CD14-positive monocyte (primary cell): ENCODE data around the gene POU2AF1. TPM values are rescaled to one million over a fixed set of nuclear protein-coding genes. Genes with fewer than 3 reads are reported as not detected.

Experiments
- DNase-seq, 3 donors: peaks; one replicate each; pipeline ENCODE4 v3.0.0-alpha.2; 2011 to 2022
- H2AFZ ChIP-seq: 2 replicates; pipeline ENCODE4 v1.6.0; 2012; ENCODE audit warnings: mild to moderate bottlenecking, low read depth, low read length, inconsistent platforms; ENCODE audit not compliant: insufficient read depth, poor library complexity, severe bottlenecking
- H3K27ac ChIP-seq, 2 donors: 1 replicate in 1 of 2; 2 replicates in 1 of 2; pipeline ENCODE4 v1.5.1; 2012 to 2013; ENCODE audit warnings: low read length in 2 of 2, control low read depth in 1 of 2, inconsistent platforms in 1 of 2, low read depth in 1 of 2, mild to moderate bottlenecking in 1 of 2
- H3K27me3 ChIP-seq, 2 donors: one replicate each; pipeline versions ENCODE4 v1.6.0 to v1.6.1; 2011 to 2013; ENCODE audit warnings: low read length in 2 of 2; ENCODE audit not compliant: control insufficient read depth in 2 of 2, insufficient read depth in 2 of 2
- H3K36me3 ChIP-seq, 2 donors: replicated peaks in 1 of 2; 1 replicate in 1 of 2; 2 replicates in 1 of 2; pipeline versions ENCODE4 v1.5.1 to v1.6.1; 2012 to 2013; ENCODE audit warnings: low read length in 2 of 2, control low read depth in 1 of 2, inconsistent platforms in 1 of 2, mild to moderate bottlenecking in 1 of 2; ENCODE audit not compliant: insufficient read depth in 2 of 2, control insufficient read depth in 1 of 2
- H3K4me1 ChIP-seq, 2 donors: 1 replicate in 1 of 2; 2 replicates in 1 of 2; pipeline versions ENCODE4 v1.5.1 to v1.6.1; 2012 to 2013; ENCODE audit warnings: low read length in 2 of 2, control low read depth in 1 of 2, inconsistent platforms in 1 of 2, mild to moderate bottlenecking in 1 of 2, moderate library complexity in 1 of 2; ENCODE audit not compliant: insufficient read depth in 2 of 2, control insufficient read depth in 1 of 2
- H3K4me2 ChIP-seq: replicated peaks from 2 replicates; pipeline ENCODE3; 2012; ENCODE audit warnings: low read length, moderate library complexity, mild to moderate bottlenecking; ENCODE audit not compliant: poor library complexity, severe bottlenecking; ENCODE audit errors: extremely low read depth
- H3K4me3 ChIP-seq, 3 experiments: fragments of 200-600 bp in 1 of 3; sonication (generic) in 1 of 3; replicated peaks in 1 of 3; 1 replicate in 2 of 3; 2 replicates in 1 of 3; pipeline ENCODE4 v1.5.1; 2011 to 2013; ENCODE audit warnings: low read length in 3 of 3, mild to moderate bottlenecking in 3 of 3, control low read depth in 2 of 3, low read depth in 2 of 3, inconsistent platforms in 1 of 3, moderate library complexity in 1 of 3
- H3K79me2 ChIP-seq: 2 replicates; pipeline ENCODE4 v1.6.0; 2012; ENCODE audit warnings: mild to moderate bottlenecking, control low read depth, inconsistent platforms, low read length, moderate library complexity; ENCODE audit not compliant: insufficient read depth
- H3K9ac ChIP-seq: 2 replicates; pipeline ENCODE4 v1.6.0; 2017; ENCODE audit warnings: low read length, mild to moderate bottlenecking; ENCODE audit not compliant: insufficient read depth, poor library complexity, severe bottlenecking
- H3K9me3 ChIP-seq, 2 donors: replicated peaks in 1 of 2; 1 replicate in 1 of 2; 2 replicates in 1 of 2; pipeline versions ENCODE4 v1.5.1 to v1.6.1; 2012 to 2013; ENCODE audit warnings: low read length in 2 of 2, control low read depth in 1 of 2; ENCODE audit not compliant: control insufficient read depth in 1 of 2, insufficient read depth in 1 of 2
- H4K20me1 ChIP-seq: 2 replicates; pipeline ENCODE4 v1.6.0; 2012; ENCODE audit warnings: mild to moderate bottlenecking, low read length, control low read depth, moderate library complexity; ENCODE audit not compliant: insufficient read depth
- H3K27ac Mint-ChIP-seq, 7 donors: one replicate each; pipeline ENCODE4 v1.8.0; 2020; ENCODE audit warnings: mild to moderate bottlenecking in 7 of 7, mixed read lengths in 7 of 7, moderate library complexity in 6 of 7, inconsistent platforms in 2 of 7
- H3K27me3 Mint-ChIP-seq, 3 donors: one replicate each; pipeline ENCODE4 v1.8.0; 2021 to 2022; ENCODE audit warnings: low read depth in 3 of 3, mild to moderate bottlenecking in 3 of 3, mixed read lengths in 3 of 3, moderate library complexity in 3 of 3, inconsistent platforms in 1 of 3
- H3K36me3 Mint-ChIP-seq, 2 donors: one replicate each; pipeline ENCODE4 v1.8.0; 2020; ENCODE audit warnings: mixed read lengths in 2 of 2, inconsistent platforms in 1 of 2, mild to moderate bottlenecking in 1 of 2
- H3K4me1 Mint-ChIP-seq: one replicate; pipeline ENCODE4 v1.8.0; 2020; ENCODE audit warnings: mild to moderate bottlenecking, mixed read lengths
- H3K4me3 Mint-ChIP-seq, 2 donors: one replicate each; pipeline ENCODE4 v1.8.0; 2020; ENCODE audit warnings: mild to moderate bottlenecking in 2 of 2, mixed read lengths in 2 of 2, moderate library complexity in 1 of 2
- H3K9me3 Mint-ChIP-seq, 7 donors: one replicate each; pipeline ENCODE4 v1.8.0; 2020 to 2022; ENCODE audit warnings: mixed read lengths in 7 of 7, mild to moderate bottlenecking in 6 of 7, moderate library complexity in 6 of 7, inconsistent platforms in 2 of 7
- CTCF ChIP-seq: fragments of 200-600 bp; IDR thresholded peaks from one replicate; pipeline ENCODE4 v1.8.0; 2022; ENCODE audit warnings: antibody characterized with exemption, mild to moderate bottlenecking
- WGBS: methylation state at CpG from one replicate; pipeline ENCODE4 v1.1.5; 2013; ENCODE audit warnings: missing lambda C conversion rate; ENCODE audit not compliant: insufficient coverage; 5-methylcytosine and 5-hydroxymethylcytosine counted together
- intact Hi-C, 2 donors: fragments of 100-400 bp; cut with micrococcal nuclease; formaldehyde crosslinking; loops; one replicate each; pipeline versions ENCODE4 v1.15.0 to v1.15.1; 2023
- polyA plus RNA-seq, 3 donors: library from polyadenylated mRNA; depleted of rRNA in 1 of 3; unstranded in 2 of 3; stranded (reverse) in 1 of 3; fragments of 300-500 nt in 2 of 3; fragments of >200 nt in 1 of 3; fragmentation: Illumina TruSeq in 2 of 3; gene quantifications; 1 replicate in 2 of 3; 2 replicates in 1 of 3; pipeline ENCODE4 v1.2.3, GENCODE V29; 2012 to 2021

POU2AF1 gene
- polyA plus RNA-seq, 3 donors: 0.07 to 0.12 (median 0.09) TPM

DNA sequence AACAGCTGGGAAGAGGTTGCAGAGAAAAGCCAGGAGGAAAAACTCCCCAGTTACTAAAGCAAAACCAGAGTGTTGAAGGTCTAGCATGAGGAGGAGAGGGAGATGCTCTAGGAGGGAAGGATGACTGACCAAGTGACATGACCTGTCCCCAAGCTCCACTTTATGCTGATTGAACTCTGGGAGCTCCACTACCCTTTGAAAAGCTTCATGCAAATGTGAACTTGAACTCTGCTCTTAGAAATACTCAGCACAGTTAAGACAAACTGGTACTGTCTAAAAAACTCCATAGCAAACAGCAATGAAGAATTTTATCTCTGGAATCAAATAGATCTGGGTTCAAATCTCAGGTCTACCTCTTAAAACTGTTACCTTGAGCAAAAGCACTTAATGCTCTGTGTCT is 14.5 kb upstream of the POU2AF1 start:
- Mint-ChIP-seq H3K27me3 (peaks cover 0 to 3% (median 2%) of the 10 kb centered on the region in 3 donors), H3K27ac (no peak overlapping the region), H3K9me3 (peaks cover 0 to 3% (median 0%) of the 10 kb centered on the region in 7 donors), H3K4me1 (peaks cover 7% of the 10 kb centered on the region), H3K4me3 (no peak overlapping the region), H3K36me3 (no peaks in the 10 kb centered on the region)
- Histone ChIP-seq H3K4me3 (no peak overlapping the region), H3K4me1 (peaks cover 4 to 5% of the 10 kb centered on the region in 2 donors), H2AFZ (no peak overlapping the region), H3K27me3 (no peaks in the 10 kb centered on the region), H3K9ac (no peak overlapping the region), H3K4me2 (no peak overlapping the region), H3K27ac (no peak overlapping the region), H4K20me1 (no peaks in the 10 kb centered on the region), H3K9me3 (no peaks in the 10 kb centered on the region), H3K79me2 (no peaks in the 10 kb centered on the region), H3K36me3 (no peaks in the 10 kb centered on the region)
- intact Hi-C loops: no loop called here
- no peak for DNase-seq
- no peak for TF ChIP-seq CTCF

DNA sequence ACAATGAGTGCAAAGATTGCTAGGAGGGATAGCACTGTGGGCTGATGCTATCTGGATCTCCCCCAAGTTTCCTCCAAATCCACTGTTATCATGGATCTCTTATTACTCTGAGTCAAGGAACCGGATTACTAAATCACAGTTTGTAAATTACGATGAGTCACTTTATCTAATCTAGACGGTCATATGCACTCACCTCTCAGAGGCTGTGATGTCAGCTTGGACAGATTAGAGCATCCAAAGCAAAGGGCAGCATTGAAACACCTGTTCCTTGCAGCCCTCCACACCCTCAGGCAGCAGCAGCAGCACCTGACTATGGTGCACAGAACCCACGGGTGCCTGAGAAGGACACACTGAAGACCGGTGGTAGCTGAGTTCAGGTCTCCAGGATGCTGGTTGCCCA is 14.0 kb upstream of the POU2AF1 start:
- no peak overlapping the region for H3K4me2 ChIP-seq
- H3K4me1 Mint-ChIP-seq: peaks cover 11% of the 10 kb centered on the region

More for the DNA sequence above, 14.0 kb upstream of the POU2AF1 start:
- no peaks in the 10 kb centered on the region for H3K9me3 ChIP-seq
- no peaks in the 10 kb centered on the region for H3K79me2 ChIP-seq
- Mint-ChIP-seq H3K4me3 (no peak overlapping the region), H3K27me3 (peaks cover 0 to 3% (median 2%) of the 10 kb centered on the region in 3 donors), H3K27ac (no peak overlapping the region), H3K36me3 (no peaks in the 10 kb centered on the region), H3K9me3 (peaks cover 0 to 3% (median 0%) of the 10 kb centered on the region in 7 donors)
- no peak for DNase-seq
- H3K4me3 ChIP-seq: no peak overlapping the region
- H3K4me1 ChIP-seq: peaks cover 6 to 7% of the 10 kb centered on the region in 2 donors
- no peak overlapping the region for H3K9ac ChIP-seq
- H4K20me1 ChIP-seq: no peaks in the 10 kb centered on the region
- no peak for TF ChIP-seq CTCF
- intact Hi-C loops: no loop called here
- H3K36me3 ChIP-seq: no peaks in the 10 kb centered on the region
- no peak overlapping the region for H3K27ac ChIP-seq
- H2AFZ ChIP-seq: no peak overlapping the region
- WGBS: 96% methylated on average over 5 of the region's 5 CpGs
- H3K27me3 ChIP-seq: no peaks in the 10 kb centered on the region
